HG02885 (cell line): Measurements from ENCODE around the gene NT5E.
"Not testable (repeated sequence)": the region's sequence is repeated elsewhere in the genome, so short reads cannot be mapped to it uniquely, and the experiment has no call there.

Source experiments
- ATAC-seq: cut with Tn5 transposase; IDR thresholded peaks from one replicate; pipeline ENCODE4 v1.9.1; 2021; ENCODE audit warnings: mild to moderate bottlenecking; ENCODE audit not compliant: unreplicated experiment, poor library complexity

Gene NT5E

DNA sequence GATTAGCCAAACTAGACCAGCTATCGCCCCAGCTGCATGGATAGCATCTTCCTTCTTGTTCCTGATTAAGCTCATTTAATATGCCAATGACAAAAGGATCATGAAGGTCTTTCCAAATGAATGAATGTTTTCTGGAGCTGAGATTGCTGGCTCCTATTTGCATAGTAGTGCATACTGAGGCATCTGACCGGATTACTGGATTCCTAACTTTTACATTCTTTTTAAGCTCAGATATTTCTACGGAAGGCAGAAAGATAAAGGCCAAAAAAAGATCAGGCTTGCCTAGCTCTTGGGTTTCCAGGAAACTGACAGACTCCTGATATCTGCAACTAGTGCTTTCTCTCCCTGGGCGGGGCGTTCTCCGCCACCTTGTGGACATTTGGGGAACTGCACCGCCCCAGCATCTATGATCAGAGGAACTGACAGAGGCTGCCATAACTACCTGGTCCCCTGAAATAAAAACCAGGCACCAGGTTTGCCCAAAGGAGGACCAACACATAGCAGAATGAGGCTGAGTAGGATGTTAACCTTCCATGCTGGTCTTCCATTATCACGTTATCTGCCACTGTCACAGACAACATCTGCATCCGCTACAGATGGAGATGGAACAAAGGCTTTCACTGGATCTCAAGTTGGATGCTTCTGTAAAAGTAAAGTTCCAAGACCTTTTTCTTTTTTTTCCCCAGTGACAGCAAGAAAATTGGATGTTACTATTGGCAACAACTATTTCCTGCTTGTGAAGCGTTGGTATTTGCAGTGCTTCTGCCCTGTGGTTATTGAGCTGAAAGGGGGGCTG, 33.2 kb downstream of the NT5E start:
- ATAC-seq, result peak; percentile 94

DNA sequence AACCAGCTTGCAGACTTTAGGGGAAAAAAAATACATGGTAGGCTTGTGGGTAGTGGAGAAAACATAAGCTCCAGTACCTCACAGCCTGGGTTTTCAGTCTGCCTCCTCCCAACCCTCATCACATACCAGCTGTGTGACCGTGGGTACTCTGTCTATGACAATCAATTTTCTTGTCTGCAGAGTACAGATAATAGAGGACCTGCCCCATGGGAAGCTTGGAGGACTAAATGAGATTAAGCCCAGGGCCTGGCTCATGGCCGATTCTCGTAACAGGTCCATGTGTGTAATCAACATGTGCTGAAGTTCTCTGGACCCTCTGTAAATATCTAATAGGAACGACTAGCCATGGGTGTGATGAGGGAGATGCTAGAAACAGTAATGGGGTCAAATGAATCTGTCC, 34.0 kb downstream of the NT5E start:
- ATAC-seq, result no peak

DNA sequence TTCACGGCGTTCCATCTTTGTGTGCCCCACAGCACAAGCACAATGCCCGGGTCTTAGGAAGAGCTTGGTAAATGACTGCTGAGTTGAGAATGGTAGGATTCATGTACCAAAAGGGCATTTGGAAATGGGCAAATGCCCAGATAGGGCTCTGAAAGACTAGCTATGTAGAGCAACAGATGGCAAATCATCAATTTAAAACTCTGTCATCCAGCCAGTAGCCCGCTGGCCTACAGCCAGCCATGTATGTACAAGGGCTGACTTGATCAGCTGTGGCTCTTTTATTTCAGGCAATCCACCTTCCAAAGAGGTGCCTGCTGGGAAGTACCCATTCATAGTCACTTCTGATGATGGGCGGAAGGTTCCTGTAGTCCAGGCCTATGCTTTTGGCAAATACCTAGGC, 35.1 kb downstream of the NT5E start:
- ATAC-seq, result no peak

DNA sequence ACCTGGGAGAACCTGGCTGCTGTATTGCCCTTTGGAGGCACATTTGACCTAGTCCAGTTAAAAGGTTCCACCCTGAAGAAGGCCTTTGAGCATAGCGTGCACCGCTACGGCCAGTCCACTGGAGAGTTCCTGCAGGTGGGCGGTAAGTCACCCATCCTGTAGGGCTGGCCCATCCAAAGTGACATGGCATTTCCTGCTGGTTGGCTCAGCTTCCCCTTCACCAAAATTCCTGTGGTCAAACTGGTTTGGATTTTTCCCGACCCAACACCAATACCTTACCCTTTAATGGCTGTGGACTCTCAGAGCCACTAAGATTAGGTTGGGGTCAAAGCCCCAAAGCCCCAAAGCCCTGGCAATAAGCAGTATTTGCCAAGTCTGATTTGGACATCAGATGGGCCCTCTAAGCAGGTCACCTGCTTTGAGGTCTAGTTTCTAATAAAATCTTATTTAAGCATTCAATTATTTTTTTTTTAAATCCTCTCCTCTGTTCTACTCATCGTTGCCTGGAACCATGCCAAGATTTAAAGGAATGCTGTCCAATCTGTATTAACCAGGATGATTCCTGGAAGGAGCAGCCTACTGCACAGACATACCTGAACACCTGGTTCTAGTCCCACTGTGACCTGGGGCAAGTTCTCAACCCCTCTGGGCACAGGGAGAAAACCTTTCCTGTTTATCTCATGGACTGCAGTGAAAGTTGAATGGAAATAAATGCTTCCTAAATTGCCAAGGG, 40.8 kb downstream of the NT5E start:
- ATAC-seq, result no peak

DNA sequence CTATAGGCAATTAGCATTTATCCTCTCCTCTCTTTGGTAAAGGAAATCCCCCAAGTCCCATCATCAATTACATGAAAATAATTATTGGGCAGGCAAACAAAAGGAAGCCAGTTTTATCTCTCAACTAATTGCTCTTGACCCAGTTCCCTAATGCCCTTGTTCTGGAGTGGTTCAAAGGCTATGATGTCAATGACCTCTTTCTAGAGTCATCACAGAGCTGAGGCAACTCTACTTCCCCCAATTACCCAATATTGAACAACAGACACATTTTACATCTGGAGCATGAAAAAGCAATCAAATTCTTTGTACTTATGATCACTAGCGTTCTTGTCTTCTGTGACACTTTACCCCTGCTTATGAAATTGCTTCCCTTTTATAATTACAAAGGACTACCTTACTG, 43.5 kb downstream of the NT5E start:
- no peak for ATAC-seq

DNA sequence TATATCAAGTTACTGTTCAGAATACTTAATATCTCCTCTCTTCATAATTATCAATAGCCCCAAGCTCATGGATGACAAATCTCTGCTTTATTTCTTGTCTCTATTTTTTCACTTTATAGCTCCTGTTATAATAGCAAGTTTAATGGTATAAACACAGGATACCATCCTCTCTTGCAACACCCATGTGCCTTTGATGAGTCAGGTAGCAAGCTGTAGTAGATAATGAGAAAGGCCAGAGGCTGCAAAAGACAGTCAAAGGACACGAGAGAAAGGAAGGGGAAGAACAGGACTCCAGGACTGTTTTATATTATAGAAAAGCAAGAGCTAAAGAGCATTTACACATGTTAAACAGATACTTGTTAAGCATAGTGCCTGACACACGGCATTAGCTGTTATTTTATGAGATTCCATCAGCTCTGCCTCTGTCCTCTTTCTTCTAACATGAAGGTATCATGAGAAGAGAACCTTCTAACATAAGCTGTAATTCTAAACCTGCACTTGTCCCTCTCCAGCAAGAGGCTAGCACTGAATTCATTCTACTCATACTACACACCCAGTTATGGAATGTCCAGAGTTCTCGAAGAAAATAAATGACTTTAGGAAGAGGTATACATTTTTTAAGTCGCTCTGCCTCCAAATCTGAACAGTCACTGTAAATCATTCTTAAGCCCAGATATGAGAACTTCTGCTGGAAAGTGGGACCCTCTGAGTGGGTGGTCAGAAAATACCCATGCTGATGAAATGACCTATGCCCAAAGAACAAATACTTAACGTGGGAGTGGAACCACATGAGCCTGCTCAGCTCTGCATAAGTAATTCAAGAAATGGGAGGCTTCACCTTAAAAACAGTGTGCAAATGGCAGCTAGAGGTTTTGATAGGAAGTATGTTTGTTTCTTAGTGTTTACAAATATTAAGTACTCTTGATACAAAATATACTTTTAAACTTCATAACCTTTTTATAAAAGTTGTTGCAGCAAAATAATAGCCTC, 45.0 kb downstream of the NT5E start:
- no peak for ATAC-seq

DNA sequence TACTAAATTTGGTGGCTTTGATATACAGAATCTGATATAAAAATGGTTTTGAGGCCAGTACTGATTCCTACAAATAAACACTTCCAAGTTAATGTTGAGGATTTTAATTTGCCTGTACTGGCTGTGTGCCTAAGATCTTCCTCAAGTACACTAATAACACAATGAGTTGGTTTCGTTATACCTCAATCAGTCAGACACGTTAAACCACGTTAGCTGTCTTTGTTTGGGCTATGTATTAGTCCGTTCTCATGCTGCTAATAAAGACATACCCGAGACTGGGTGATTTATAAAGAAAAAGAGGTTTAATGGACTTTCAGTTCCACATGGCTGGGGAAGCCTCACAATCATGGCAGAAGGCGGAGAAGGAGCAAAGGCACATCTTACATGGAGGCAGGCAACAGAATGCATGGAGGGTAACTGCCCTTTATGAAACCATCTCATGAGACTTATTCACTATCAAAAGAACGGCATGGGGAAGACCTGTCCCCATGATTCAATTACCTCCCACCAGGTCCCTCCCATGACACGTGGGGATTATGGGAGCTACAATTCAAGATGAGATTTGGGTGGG, 46.2 kb downstream of the NT5E start:
- ATAC-seq, result no peak

DNA sequence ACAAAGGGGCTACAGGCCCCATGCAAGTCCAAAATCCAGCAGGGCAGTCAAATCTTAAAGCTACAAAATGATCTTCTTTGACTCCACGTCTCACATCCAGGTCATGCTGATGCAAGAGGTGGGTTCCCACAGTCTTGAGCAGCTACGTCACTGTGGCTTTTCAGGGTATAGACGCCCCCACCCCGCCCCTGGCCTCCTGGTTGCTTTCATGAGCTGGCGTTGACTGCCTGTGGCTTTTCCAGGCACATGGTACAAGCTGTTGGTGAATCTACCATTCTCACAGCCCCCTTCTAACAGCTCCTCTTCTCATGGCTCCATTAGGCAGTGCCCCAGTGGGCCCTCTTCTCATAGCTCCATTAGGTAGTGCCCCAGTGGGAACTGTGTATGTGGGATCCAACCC, 47.0 kb downstream of the NT5E start:
- no peak for ATAC-seq

DNA sequence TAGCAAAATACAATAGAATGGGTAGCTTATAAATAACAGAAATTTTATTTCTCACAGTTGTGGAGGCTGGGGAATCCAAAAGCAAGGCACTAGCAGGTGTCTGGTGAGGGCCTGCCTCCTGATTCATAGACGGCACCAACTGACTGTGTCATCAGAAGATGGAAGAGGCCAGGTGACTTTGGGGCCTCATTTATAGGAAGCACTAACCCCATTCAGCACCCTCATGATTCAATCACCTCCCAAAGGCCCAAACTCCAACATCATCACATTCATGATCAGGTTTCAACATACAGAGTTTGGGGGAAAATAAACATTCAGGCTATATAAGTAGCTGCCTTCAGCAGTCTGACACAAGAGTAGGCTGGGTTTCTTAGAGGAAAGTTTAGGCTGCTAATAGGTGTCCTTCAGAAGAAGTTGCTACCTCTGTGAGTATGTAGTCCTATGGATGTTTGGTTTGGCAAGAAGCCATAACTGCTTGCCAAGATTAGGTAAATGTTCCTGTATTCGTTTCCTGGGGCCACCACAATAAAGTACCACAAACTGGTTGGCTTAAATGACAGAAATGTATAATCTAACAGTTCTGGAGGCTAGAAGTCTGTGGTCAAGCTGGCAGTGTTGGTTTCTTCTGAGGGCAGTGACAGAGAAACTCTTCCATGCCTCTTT, 48.8 kb downstream of the NT5E start:
- no peak for ATAC-seq

DNA sequence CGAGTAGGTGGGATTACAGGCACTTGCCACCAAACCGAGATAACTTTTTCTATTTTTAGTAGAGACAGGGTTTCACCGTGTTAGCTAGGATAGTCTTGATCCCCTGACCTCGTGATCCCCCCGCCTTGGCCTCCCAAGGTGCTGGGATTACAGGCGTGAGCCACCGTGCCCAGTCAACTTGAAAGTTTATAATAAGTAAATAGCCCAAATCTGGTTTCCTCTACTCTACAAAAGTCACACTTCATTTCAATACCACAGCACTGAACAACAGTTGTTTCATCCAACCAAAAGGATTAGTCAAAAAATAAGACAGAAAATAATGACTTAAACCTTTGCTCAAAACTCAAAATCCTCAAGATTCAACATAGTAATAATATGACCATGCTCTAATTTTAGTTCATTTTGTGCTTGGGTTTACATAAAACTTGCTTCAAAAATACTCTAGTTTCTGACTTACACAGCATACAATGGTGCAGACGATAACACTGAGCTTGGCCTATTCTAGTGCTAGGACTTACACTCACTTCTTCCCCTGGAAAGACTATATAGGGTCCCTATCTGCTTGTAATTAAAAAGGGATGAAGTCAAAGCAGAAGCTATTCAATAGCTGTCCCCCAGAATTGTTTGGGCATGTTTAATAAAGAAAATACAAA, 56.7 kb downstream of the NT5E start:
- peak; percentile 68 for ATAC-seq

DNA sequence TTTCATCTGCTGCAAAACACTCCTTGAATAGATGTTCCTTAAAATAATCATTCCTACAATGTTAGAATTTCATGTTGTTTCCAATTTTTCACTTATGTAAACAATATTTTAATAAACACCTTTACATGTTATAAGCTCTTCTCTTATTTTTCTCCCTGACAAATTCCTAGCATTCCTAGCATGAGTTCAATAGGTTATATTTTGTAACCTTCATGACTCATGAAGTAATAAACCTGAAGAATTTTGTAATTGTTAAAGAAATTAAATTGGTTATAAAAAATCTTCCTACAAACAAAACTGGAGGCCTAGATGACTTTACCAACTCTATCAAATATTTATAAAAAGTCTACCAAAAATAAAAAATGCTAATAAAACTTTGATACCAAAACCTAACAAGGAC, 66.3 kb downstream of the NT5E start:
- no peak for ATAC-seq

DNA sequence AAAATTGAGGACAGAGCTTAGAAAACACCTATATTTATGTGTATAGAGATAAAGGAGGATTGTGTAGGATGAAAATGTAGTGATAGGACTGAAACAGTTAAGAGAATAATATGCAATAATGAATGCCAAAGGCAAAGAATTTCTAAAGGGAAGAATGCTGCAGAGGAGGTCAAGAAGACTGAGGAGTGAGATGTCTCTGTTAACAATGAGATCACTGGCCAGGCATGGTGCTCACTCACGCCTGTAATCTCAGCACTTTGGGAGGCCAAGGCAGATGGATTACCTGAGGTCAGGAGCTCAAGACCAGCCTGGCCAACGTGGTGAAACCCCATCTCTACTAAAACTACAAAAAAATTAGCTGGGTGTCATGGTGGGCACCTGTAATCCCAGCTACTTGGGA, 74.4 kb downstream of the NT5E start:
- ATAC-seq, result not testable (repeated sequence)

DNA sequence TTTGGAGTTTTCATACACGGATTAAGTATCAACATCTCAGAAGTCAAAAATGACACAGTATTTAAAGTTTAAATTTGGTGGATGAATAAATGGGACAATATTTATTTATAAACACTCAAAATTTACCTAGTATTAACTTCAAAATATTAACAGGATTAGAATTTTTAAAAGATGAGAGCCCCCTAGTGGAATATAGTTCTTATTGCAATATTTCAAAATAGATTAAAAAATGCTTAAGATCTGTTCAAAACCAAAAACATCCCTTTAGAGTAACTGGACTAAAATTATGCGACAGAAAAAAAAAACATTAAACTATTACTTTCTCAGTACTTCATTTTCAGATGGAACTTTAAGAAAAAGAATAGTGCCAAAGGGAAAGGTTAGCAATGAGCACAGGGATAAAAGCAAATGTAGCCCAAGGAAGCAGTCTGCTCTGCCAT, 87.2 kb downstream of the NT5E start:
- ATAC-seq, result no peak

DNA sequence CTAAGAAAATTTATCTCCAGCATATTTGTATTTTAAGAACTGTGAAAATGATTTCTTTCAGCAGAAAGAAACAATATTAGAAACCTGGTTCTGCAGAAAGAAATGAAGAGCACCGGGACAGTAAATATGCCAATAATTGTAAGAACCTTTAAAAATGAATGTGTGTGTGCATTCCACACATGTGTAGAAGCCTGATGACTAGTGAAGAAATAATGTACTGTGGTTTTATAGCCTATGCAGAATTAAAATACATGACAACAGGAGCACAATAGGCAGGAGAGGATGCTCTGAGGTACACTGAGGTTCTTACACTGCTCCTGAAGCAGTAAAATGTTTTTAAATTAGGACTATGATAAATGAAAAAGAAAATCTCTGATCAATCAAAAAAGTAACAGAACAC, 94.9 kb downstream of the NT5E start:
- ATAC-seq, result no peak
